OCI-M1 (cell line): ENCODE measurements around the gene SUSD1.

Experiments
- DNase-seq: peaks from one replicate; lab custom pipeline; 2025; lab: John Stamatoyannopoulos, UW

The SUSD1 gene

GRCh38 chr9:112041536-112042243 is 133.4 kb downstream of the SUSD1 start:
- no peak for DNase-seq

- DNase-seq: no peak
These were observed 133.9 kb downstream of the SUSD1 start for GRCh38 chr9:112041199-112041535.

GRCh38 chr9:112038017-112038408 is 137.1 kb downstream of the SUSD1 start:
- DNase-seq: no peak

- DNase-seq: no peak
These were observed 137.6 kb downstream of the SUSD1 start for GRCh38 chr9:112037281-112038016.

- no peak for DNase-seq
These were observed 139.8 kb downstream of the SUSD1 start for GRCh38 chr9:112035166-112035826.

GRCh38 chr9:112034216-112034611 is 140.9 kb downstream of the SUSD1 start:
- no peak for DNase-seq

GRCh38 chr9:112033237-112034215 is 141.6 kb downstream of the SUSD1 start:
- DNase-seq: no peak

GRCh38 chr9:112032743-112033142 is 142.4 kb downstream of the SUSD1 start:
- DNase-seq: no peak

- DNase-seq: no peak
These were observed 143.1 kb downstream of the SUSD1 start for GRCh38 chr9:112032009-112032408.

- no peak for DNase-seq
These were observed 143.7 kb downstream of the SUSD1 start for GRCh38 chr9:112031400-112031799.

GRCh38 chr9:112029921-112030444 is 145.1 kb downstream of the SUSD1 start:
- no peak for DNase-seq

- no peak for DNase-seq
These were observed 146.6 kb downstream of the SUSD1 start for GRCh38 chr9:112028242-112029221.

- no peak for DNase-seq
These were observed 149.2 kb downstream of the SUSD1 start for GRCh38 chr9:112025850-112026249.

GRCh38 chr9:112021742-112022141 is 153.4 kb downstream of the SUSD1 start:
- DNase-seq: no peak

GRCh38 chr9:112020680-112021596 is 154.2 kb downstream of the SUSD1 start:
- no peak for DNase-seq

GRCh38 chr9:112017878-112018277 is 157.2 kb downstream of the SUSD1 start:
- no peak for DNase-seq

GRCh38 chr9:112015736-112016135 is 159.4 kb downstream of the SUSD1 start:
- no peak for DNase-seq

- DNase-seq: no peak
These were observed 159.9 kb downstream of the SUSD1 start for GRCh38 chr9:112015149-112015548.

- DNase-seq: peak; percentile 46
These were observed 161.8 kb downstream of the SUSD1 start for GRCh38 chr9:112013266-112013665.
